Activated CD8-positive, alpha-beta memory T cell treated with anti-CD3 and anti-CD28 coated beads, Interleukin-2, amount 50 U/mL, for 24 hours (primary cell): Measurements from ENCODE around the gene TSPY9.
"Not testable (repeated sequence)": the region's sequence is repeated elsewhere in the genome, so short reads cannot be mapped to it uniquely, and the experiment has no call there.

Experiments
- DNase-seq: peaks from one replicate; pipeline ENCODE4 v3.0.0-alpha.2; 2020; ENCODE audit errors: extremely low read depth

Gene TSPY9

GRCh38 chrY:9486967-9487366, at the start of gene TSPY9:
Gene TSPY9, plus strand, starts transcription at chrY:9487267. Its CDS starts 46 bp downstream, at chrY:9487313.
- not testable (repeated sequence) for DNase-seq

GRCh38 chrY:9466655-9467054, 20.4 kb upstream of the TSPY9 start, which contains the start of gene TSPY1:
Gene TSPY1, plus strand, starts transcription at chrY:9466955. Its CDS starts 46 bp downstream, at chrY:9467001.
- not testable (repeated sequence) for DNase-seq

- DNase-seq = not testable (repeated sequence)
These were observed 17.3 kb downstream of the TSPY9 start for GRCh38 chrY:9504396-9504795.

- DNase-seq = not testable (repeated sequence)
These were observed 29.2 kb downstream of the TSPY9 start for GRCh38 chrY:9516287-9516686.

GRCh38 chrY:9527580-9527979, 40.5 kb downstream of the TSPY9 start, which contains the start of gene TSPY10:
Gene TSPY10, plus strand, starts transcription at chrY:9527880. Its CDS starts 46 bp downstream, at chrY:9527926.
- DNase-seq = not testable (repeated sequence)
